ENCODE data around the gene N4BP2.

The N4BP2 gene

GRCh38 chr4:40182954-40183353, 126.3 kb downstream of the N4BP2 start:
- no peak for TF ChIP-seq EP300 (IDR thresholded peaks at IDR 0.05; ENCODE audit: borderline replicate concordance)
- TF ChIP-seq TEAD4 (IDR thresholded peaks at IDR 0.05), result no peak
- TF ChIP-seq EGR1 (IDR thresholded peaks at IDR 0.05), result no peak
- no peak for TF ChIP-seq RAD21 (IDR thresholded peaks at IDR 0.05; ENCODE audit: low read depth)
- no peak for TF ChIP-seq USF1 (IDR thresholded peaks at IDR 0.05)
- TF ChIP-seq CREB1 (IDR thresholded peaks at IDR 0.05; ENCODE audit: low read depth), result no peak
- no peak for TF ChIP-seq MAX (IDR thresholded peaks at IDR 0.05)
- TF ChIP-seq REST (IDR thresholded peaks at IDR 0.05; ENCODE audit: low read depth), result no peak
- no peak for TF ChIP-seq TCF12 (IDR thresholded peaks at IDR 0.05; ENCODE audit: low read depth)
- TF ChIP-seq TAF1 (IDR thresholded peaks at IDR 0.05; ENCODE audit: low read depth), result no peak
- TF ChIP-seq CEBPB (IDR thresholded peaks at IDR 0.05), result no peak
- TF ChIP-seq YY1 (IDR thresholded peaks at IDR 0.05; ENCODE audit: low read depth), result no peak
- TF ChIP-seq ZBTB7A (IDR thresholded peaks at IDR 0.05; ENCODE audit: low read depth), result no peak
- no peak for TF ChIP-seq FOXM1 (IDR thresholded peaks at IDR 0.05; ENCODE audit: borderline replicate concordance, low read depth)
- no peak for TF ChIP-seq NFIC (IDR thresholded peaks at IDR 0.05)

- no peak for TF ChIP-seq ZBTB7A (IDR thresholded peaks at IDR 0.05; ENCODE audit: low read depth)
- no peak for TF ChIP-seq CREB1 (IDR thresholded peaks at IDR 0.05; ENCODE audit: low read depth)
- TF ChIP-seq EP300 (IDR thresholded peaks at IDR 0.05; ENCODE audit: borderline replicate concordance), result no peak
- no peak for TF ChIP-seq TEAD4 (IDR thresholded peaks at IDR 0.05)
- TF ChIP-seq NFIC (IDR thresholded peaks at IDR 0.05), result no peak
- no peak for TF ChIP-seq REST (IDR thresholded peaks at IDR 0.05; ENCODE audit: low read depth)
- TF ChIP-seq TAF1 (IDR thresholded peaks at IDR 0.05; ENCODE audit: low read depth), result no peak
- TF ChIP-seq MAX (IDR thresholded peaks at IDR 0.05), result no peak
- no peak for TF ChIP-seq TCF12 (IDR thresholded peaks at IDR 0.05; ENCODE audit: low read depth)
- no peak for TF ChIP-seq YY1 (IDR thresholded peaks at IDR 0.05; ENCODE audit: low read depth)
- no peak for TF ChIP-seq RAD21 (IDR thresholded peaks at IDR 0.05; ENCODE audit: low read depth)
- TF ChIP-seq EGR1 (IDR thresholded peaks at IDR 0.05), result no peak
- TF ChIP-seq USF1 (IDR thresholded peaks at IDR 0.05), result no peak
Measured at GRCh38 chr4:40183615-40184411, 127.2 kb downstream of the N4BP2 start.

- TF ChIP-seq REST (IDR thresholded peaks at IDR 0.05; ENCODE audit: low read depth), result no peak
- TF ChIP-seq TCF12 (IDR thresholded peaks at IDR 0.05; ENCODE audit: low read depth), result no peak
- TF ChIP-seq ZBTB7A (IDR thresholded peaks at IDR 0.05; ENCODE audit: low read depth), result no peak
- TF ChIP-seq CEBPB (IDR thresholded peaks at IDR 0.05), result no peak
- TF ChIP-seq USF1 (IDR thresholded peaks at IDR 0.05), result no peak
- no peak for TF ChIP-seq RAD21 (IDR thresholded peaks at IDR 0.05; ENCODE audit: low read depth)
- no peak for TF ChIP-seq YY1 (IDR thresholded peaks at IDR 0.05; ENCODE audit: low read depth)
- no peak for TF ChIP-seq TEAD4 (IDR thresholded peaks at IDR 0.05)
- no peak for TF ChIP-seq CREB1 (IDR thresholded peaks at IDR 0.05; ENCODE audit: low read depth)
- no peak for TF ChIP-seq EGR1 (IDR thresholded peaks at IDR 0.05)
- TF ChIP-seq NFIC (IDR thresholded peaks at IDR 0.05), result no peak
- no peak for TF ChIP-seq EP300 (IDR thresholded peaks at IDR 0.05; ENCODE audit: borderline replicate concordance)
- TF ChIP-seq MAX (IDR thresholded peaks at IDR 0.05), result no peak
- TF ChIP-seq TAF1 (IDR thresholded peaks at IDR 0.05; ENCODE audit: low read depth), result no peak
- no peak for TF ChIP-seq FOXM1 (IDR thresholded peaks at IDR 0.05; ENCODE audit: borderline replicate concordance, low read depth)
Measured at GRCh38 chr4:40185830-40186664, 129.4 kb downstream of the N4BP2 start.

All from Ishikawa (cell line).